ENCODE measurements around the gene ZBTB16. TPM values are rescaled to one million over a fixed set of nuclear protein-coding genes. Genes with fewer than 3 reads are reported as not detected.
A peak's percentile ranks its signal among the peaks of the same experiment; 100 is the strongest.

The ZBTB16 gene
- total and polyA plus RNA-seq, 2 donors (not counting 3 experiments of a cell fraction or from before 2014, with no cell fraction given) = 9.8 to 20.3 TPM

- POLR2A ChIA-PET = no interaction called here
- H3K4me1 ChIP-seq (ENCODE audit: control insufficient read depth, extremely low read depth, insufficient read depth, low read length) = peaks cover 24% of the 10 kb centered on the region
- H3K4me2 ChIP-seq (ENCODE audit: insufficient read depth, low read length) = no peak overlapping the region
- FAIRE-seq (peak; percentile 58), DNase-seq (ENCODE audit: low read depth, low spot score) (peak; percentile 38)
- BruUV-seq (replicated peaks) = no TSS peak
- TF ChIP-seq CTCF (IDR thresholded peaks at IDR 0.05; ENCODE audit: extremely low read depth in 1 of 2, insufficient read depth in 1 of 2, low read depth in 1 of 2, low read length in 2 of 2) (no peak), POLR2A (IDR thresholded peaks at IDR 0.05; ENCODE audit: low read depth, low read length) (no peak), EZH2 (IDR thresholded peaks at IDR 0.05; ENCODE audit: borderline replicate concordance, low read depth, low read length, severe bottlenecking) (no peak), MYC (IDR thresholded peaks at IDR 0.05; ENCODE audit: low read depth, low read length) (no peak), GATA2 (IDR thresholded peaks at IDR 0.05; ENCODE audit: insufficient read depth, insufficient read length, low read depth, low read length) (no peak), FOS (IDR thresholded peaks at IDR 0.05; ENCODE audit: borderline replicate concordance, insufficient read depth, low read length) (no peak), JUN (IDR thresholded peaks at IDR 0.05; ENCODE audit: borderline replicate concordance, insufficient read depth, insufficient read length, low read depth) (no peak)
- TF ChIP-seq, protein P1, sequence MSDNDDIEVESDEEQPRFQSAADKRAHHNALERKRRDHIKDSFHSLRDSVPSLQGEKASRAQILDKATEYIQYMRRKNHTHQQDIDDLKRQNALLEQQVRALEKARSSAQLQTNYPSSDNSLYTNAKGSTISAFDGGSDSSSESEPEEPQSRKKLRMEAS (IDR thresholded peaks at IDR 0.05; ENCODE audit: insufficient read depth, insufficient read length) = no peak
- H4K20me1 ChIP-seq (replicated peaks; ENCODE audit: control insufficient read depth, extremely low read depth, insufficient read depth, low read length) = no peaks in the 10 kb centered on the region
- CTCF ChIA-PET = interaction anchor here (0.7 to 1.4 kb wide), 4 partner anchors 18 to 59 kb away, joined by 3 to 6 read pairs (median 4); no protein-coding TSS in a partner anchor
- H3K9me3 ChIP-seq (replicated peaks; ENCODE audit: control insufficient read depth, insufficient read depth, low read length) = no peaks in the 10 kb centered on the region
- H3K9me1 ChIP-seq (replicated peaks; ENCODE audit: control insufficient read depth, extremely low read depth, insufficient read depth, low read length) = no peaks in the 10 kb centered on the region
- H3K36me3 ChIP-seq (ENCODE audit: control insufficient read depth in 2 of 2, extremely low read depth in 1 of 2, insufficient read depth in 2 of 2, low read length in 2 of 2) = no peaks in the 10 kb centered on the region
- H2AFZ ChIP-seq (ENCODE audit: low read depth, low read length) = no peak overlapping the region
- H3K9ac ChIP-seq (replicated peaks; ENCODE audit: extremely low read depth, insufficient read depth, low read length) = no peak overlapping the region
- intact Hi-C loops (cut with micrococcal nuclease) (no loop called here), dilution Hi-C loops (cut with MboI; ENCODE audit: extremely low pct_ligation_motif_present, low sequenced_read_pairs) (no loop called here)
- no peaks in the 10 kb centered on the region for H3K79me2 ChIP-seq (ENCODE audit: control insufficient read depth, insufficient read depth, low read length)
- no peak overlapping the region for H3K4me3 ChIP-seq (replicated peaks in 1 of 3; ENCODE audit: insufficient read depth in 1 of 3, low read depth in 1 of 3, low read length in 3 of 3)
- H3K27me3 ChIP-seq (ENCODE audit: control insufficient read depth in 2 of 2, insufficient read depth in 2 of 2, low read length in 2 of 2) = no peaks in the 10 kb centered on the region
- peak overlapping the region; percentile 19 for H3K27ac ChIP-seq (ENCODE audit: insufficient read depth, low read depth, low read length)
These were observed 142.6 kb downstream of the ZBTB16 start for GRCh38 chr11:114202011-114202609.

All from endothelial cell of umbilical vein (primary cell).